H1 (cell line): ENCODE results near the gene GPR162. TPM values are rescaled to one million over a fixed set of nuclear protein-coding genes. Genes with fewer than 3 reads are reported as not detected.

Experiments
- CTCF ChIA-PET: fragments of 300-600 bp; sonication (Branson Sonifier 250); formaldehyde crosslinking; loops from one replicate; lab custom pipeline; 2021; ENCODE audit not compliant: partially characterized antibody; lab: Charles Lee
- POLR2A ChIA-PET: fragments of 300-600 bp; sonication (Branson Sonifier 250); formaldehyde crosslinking; loops from one replicate; lab custom pipeline; 2021; ENCODE audit warnings: inconsistent platforms; ENCODE audit not compliant: partially characterized antibody; lab: Charles Lee
- DNase-seq, 2 experiments: peaks; one replicate each; pipeline versions ENCODE4 v3.0.0 to v3.0.0-alpha.2; 2010 to 2022; ENCODE audit warnings: low spot score in 2 of 2, low read depth in 1 of 2, mixed read lengths in 1 of 2
- FAIRE-seq: peaks from 2 replicates; lab custom pipeline; 2011; peaks lifted over from hg19 to GRCh38; lab: Jason Lieb, UNC
- H2AFZ ChIP-seq: 2 replicates; pipeline ENCODE4 v1.8.1; 2012; ENCODE audit warnings: low read length, inconsistent platforms
- H2AK5ac ChIP-seq: 2 replicates; pipeline ENCODE4 v1.6.1; 2013; ENCODE audit warnings: low read depth, low read length
- H2BK120ac ChIP-seq: replicated peaks from 2 replicates; pipeline ENCODE3; 2013; ENCODE audit warnings: low read depth, low read length, inconsistent platforms
- H2BK12ac ChIP-seq: 2 replicates; pipeline ENCODE4 v1.6.1; 2013; ENCODE audit warnings: low read depth, low read length
- H2BK15ac ChIP-seq: 2 replicates; pipeline ENCODE4 v1.6.1; 2013; ENCODE audit warnings: low read length
- H2BK20ac ChIP-seq: 2 replicates; pipeline ENCODE4 v1.6.1; 2013; ENCODE audit warnings: low read length
- H2BK5ac ChIP-seq: 2 replicates; pipeline ENCODE4 v1.6.1; 2013; ENCODE audit warnings: low read depth, low read length
- H3K14ac ChIP-seq: 2 replicates; pipeline ENCODE4 v1.6.1; 2013; ENCODE audit warnings: inconsistent platforms; ENCODE audit not compliant: insufficient read length
- H3K18ac ChIP-seq: 2 replicates; pipeline ENCODE4 v1.6.1; 2013; ENCODE audit warnings: low read length; ENCODE audit errors: extremely low read depth
- H3K23ac ChIP-seq: 2 replicates; pipeline ENCODE4 v1.6.1; 2013; ENCODE audit warnings: inconsistent platforms; ENCODE audit not compliant: insufficient read length
- H3K23me2 ChIP-seq: 2 replicates; pipeline ENCODE4 v1.6.1; 2013; ENCODE audit warnings: low read depth, low read length
- H3K27ac ChIP-seq: 2 replicates; pipeline ENCODE4 v1.6.1; 2011; ENCODE audit warnings: low read depth, low read length, inconsistent platforms
- H3K27me3 ChIP-seq, 4 experiments: replicated peaks in 1 of 4; 1 replicate in 1 of 4; 2 replicates in 3 of 4; pipeline versions ENCODE4 v1.6.1 to v1.8.1; 2011 to 2013; ENCODE audit warnings: low read length in 3 of 4, mild to moderate bottlenecking in 3 of 4, inconsistent platforms in 2 of 4, mixed read lengths in 2 of 4, moderate library complexity in 1 of 4; ENCODE audit not compliant: control insufficient read depth in 3 of 4, insufficient read depth in 3 of 4; ENCODE audit errors: extremely low read depth in 1 of 4
- H3K36me3 ChIP-seq, 4 experiments: 2 replicates each; pipeline versions ENCODE4 v1.6.1 to v1.8.1; 2011 to 2013; ENCODE audit warnings: mild to moderate bottlenecking in 4 of 4, low read length in 3 of 4, moderate library complexity in 2 of 4, control low read depth in 1 of 4, inconsistent platforms in 1 of 4; ENCODE audit not compliant: insufficient read depth in 4 of 4, control insufficient read depth in 2 of 4
- H3K4ac ChIP-seq: replicated peaks from 2 replicates; pipeline ENCODE3; 2013; ENCODE audit warnings: low read length, low read depth, mixed read lengths, inconsistent platforms; ENCODE audit not compliant: insufficient read length
- H3K4me1 ChIP-seq, 4 experiments: replicated peaks in 1 of 4; 1 replicate in 1 of 4; 2 replicates in 3 of 4; pipeline versions ENCODE4 v1.6.1 to v1.8.1; 2011 to 2013; ENCODE audit warnings: low read length in 3 of 4, inconsistent platforms in 2 of 4, mixed read lengths in 1 of 4; ENCODE audit not compliant: insufficient read depth in 4 of 4, control insufficient read depth in 3 of 4
- H3K4me2 ChIP-seq, 2 experiments: 2 replicates each; pipeline versions ENCODE4 v1.6.1 to v1.8.1; 2011 to 2013; ENCODE audit warnings: low read depth in 2 of 2, low read length in 2 of 2, control low read depth in 1 of 2, inconsistent platforms in 1 of 2, mild to moderate bottlenecking in 1 of 2; ENCODE audit not compliant: insufficient read depth in 1 of 2
- H3K4me3 ChIP-seq, 4 experiments: fragments of 200-600, 300-600 bp in 1 of 4; sonication (generic), shearing (Covaris generic), sonication (Bioruptor Twin) in 1 of 4; 2 replicates each; pipeline versions ENCODE4 v1.5.1 to v1.8.1; 2011 to 2016; ENCODE audit warnings: low read length in 4 of 4, low read depth in 3 of 4, control low read depth in 2 of 4, inconsistent platforms in 2 of 4, mild to moderate bottlenecking in 2 of 4, mixed read lengths in 1 of 4, moderate library complexity in 1 of 4; ENCODE audit not compliant: insufficient read depth in 2 of 4; ENCODE audit errors: extremely low read depth in 1 of 4
- H3K56ac ChIP-seq: replicated peaks from 2 replicates; pipeline ENCODE3; 2013; ENCODE audit warnings: low read depth, mild to moderate bottlenecking, mixed read lengths, low read length, inconsistent platforms; ENCODE audit not compliant: insufficient read length
- H3K79me1 ChIP-seq: 2 replicates; pipeline ENCODE4 v1.6.1; 2013; ENCODE audit warnings: low read depth, low read length, control low read depth
- H3K79me2 ChIP-seq, 2 experiments: 2 replicates each; pipeline versions ENCODE4 v1.6.1 to v1.8.1; 2012 to 2013; ENCODE audit warnings: low read length in 2 of 2, mild to moderate bottlenecking in 2 of 2, inconsistent platforms in 1 of 2; ENCODE audit not compliant: insufficient read depth in 2 of 2, control insufficient read depth in 1 of 2
- H3K9ac ChIP-seq, 4 experiments: replicated peaks in 1 of 4; 1 replicate in 1 of 4; 2 replicates in 3 of 4; pipeline versions ENCODE4 v1.6.1 to v1.8.1; 2011 to 2013; ENCODE audit warnings: low read depth in 3 of 4, low read length in 3 of 4, control low read depth in 2 of 4, mild to moderate bottlenecking in 2 of 4, moderate library complexity in 2 of 4, inconsistent platforms in 1 of 4; ENCODE audit errors: extremely low read depth in 1 of 4
- H3K9me3 ChIP-seq, 2 experiments: 2 replicates each; pipeline versions ENCODE4 v1.6.1 to v1.8.1; 2012 to 2013; ENCODE audit warnings: mild to moderate bottlenecking in 2 of 2, moderate library complexity in 2 of 2, control low read depth in 1 of 2, inconsistent platforms in 1 of 2, low read depth in 1 of 2, low read length in 1 of 2, mixed read lengths in 1 of 2; ENCODE audit not compliant: insufficient read depth in 2 of 2
- H4K20me1 ChIP-seq, 2 experiments: replicated peaks in 1 of 2; 2 replicates each; pipeline versions ENCODE3 to v1.8.1; 2011 to 2013; ENCODE audit warnings: inconsistent platforms in 2 of 2, low read length in 2 of 2, mild to moderate bottlenecking in 1 of 2; ENCODE audit not compliant: insufficient read depth in 2 of 2, control insufficient read depth in 1 of 2
- H4K5ac ChIP-seq: 2 replicates; pipeline ENCODE4 v1.6.1; 2013; ENCODE audit warnings: low read length, low read depth, mixed read lengths, inconsistent platforms; ENCODE audit not compliant: insufficient read length
- H4K8ac ChIP-seq: 2 replicates; pipeline ENCODE4 v1.8.0; 2013; ENCODE audit warnings: mild to moderate bottlenecking, moderate library complexity, low read length, inconsistent platforms; ENCODE audit not compliant: insufficient read depth; ENCODE audit errors: extremely low read depth
- H4K91ac ChIP-seq: replicated peaks from 2 replicates; pipeline ENCODE3; 2013; ENCODE audit warnings: low read length, mixed read lengths, inconsistent platforms; ENCODE audit not compliant: insufficient read length
- ATF3 ChIP-seq: IDR thresholded peaks from 2 replicates; pipeline ENCODE4 v1.6.1; 2011; ENCODE audit warnings: low read depth, mild to moderate bottlenecking, low read length; ENCODE audit not compliant: insufficient read depth
- BACH1 ChIP-seq: IDR thresholded peaks from 2 replicates; pipeline ENCODE4 v1.6.1; 2012; ENCODE audit warnings: low read length, improper control_type of control experiment
- CHD2 ChIP-seq: IDR thresholded peaks from 2 replicates; pipeline ENCODE4 v1.6.1; 2012; ENCODE audit warnings: low read length, improper control_type of control experiment
- NRF1 ChIP-seq: IDR thresholded peaks from 2 replicates; pipeline ENCODE4 v1.6.1; 2011; ENCODE audit warnings: mild to moderate bottlenecking, low read depth, low read length, improper control_type of control experiment
- SRF ChIP-seq: IDR thresholded peaks from 2 replicates; pipeline ENCODE4 v1.6.1; 2011; ENCODE audit warnings: mild to moderate bottlenecking, low read depth, low read length, moderate library complexity
- WGBS, 2 experiments: shearing (Covaris generic) in 1 of 2; methylation state at CpG; one replicate each; pipeline versions ENCODE4 v1.1.6 to v1.1.7; 2013 to 2015; ENCODE audit warnings: low lambda C conversion rate in 2 of 2, mixed read lengths in 2 of 2, inconsistent platforms in 1 of 2, low coverage in 1 of 2, missing lambda C conversion rate in 1 of 2; ENCODE audit not compliant: insufficient replicate concordance in 2 of 2, insufficient coverage in 1 of 2, insufficient read length in 1 of 2; ENCODE audit errors: extremely low coverage in 1 of 2, missing lambda C conversion rate in 1 of 2; 5-methylcytosine and 5-hydroxymethylcytosine counted together
- polyA plus RNA-seq, 7 experiments: library from polyadenylated mRNA; depleted of rRNA in 3 of 7; stranded (reverse) in 5 of 7; unstranded in 2 of 7; fragments of >200 nt in 5 of 7; fragments of 200-250 nt in 2 of 7; gene quantifications; 1 replicate in 5 of 7; 2 replicates in 1 of 7; 4 replicates in 1 of 7; pipeline versions ENCODE4 v1.2.1 to v1.2.3, GENCODE V29; 2011 to 2013; ENCODE audit warnings: missing spikeins in 2 of 7, mixed read lengths in 2 of 7
- total RNA-seq: library from RNA; stranded (reverse); fragmentation: NEBNext Ultra II Directional; extraction: Animal tissue kit (Norgen Biotek cat#: 25700); gene quantifications from 2 replicates; pipeline ENCODE4 v1.2.1, GENCODE V29; 2021

GPR162 gene
- total and polyA plus RNA-seq, 2 of the 8 experiments (the other 6 are each of a cell fraction or from before 2014, with no cell fraction given): 7.3 to 8.8 TPM

GRCh38 chr12:6792522-6793201 lies 29.0 kb upstream of the GPR162 start:
- H3K56ac ChIP-seq: no peak overlapping the region
- FAIRE-seq (no peak), DNase-seq (no peak)
- no peaks in the 10 kb centered on the region for H3K9me3 ChIP-seq
- peak overlapping the region; percentile 63 for H4K8ac ChIP-seq
- H3K18ac ChIP-seq: no peak overlapping the region
- H2BK12ac ChIP-seq: no peak overlapping the region
- WGBS, 2 experiments: 74% methylated on average over 12 of the region's 12 CpGs; no CpG with 5 or more reads in 1 of the 2 experiments
- ChIA-PET POLR2A (interaction anchor here (1.0 to 3.1 kb wide), 6 partner anchors 10 to 77 kb away, joined by 3 to 10 read pairs (median 7); partner anchors contain the start of gene GPR162), CTCF (interaction anchor here (0.8 to 29.6 kb wide), 9 partner anchors 10 to 39 kb away, joined by 3 to 532 read pairs (median 7); partner anchors contain the start of genes GNB3, GPR162, MLF2 and P3H3)
- H2BK120ac ChIP-seq: no peak overlapping the region
- no peak overlapping the region for H3K23ac ChIP-seq
- no peaks in the 10 kb centered on the region for H4K20me1 ChIP-seq
- 0 out of 7 replicates have a peak, but pooled peaks cover 0 to 3% (median 0%) of the 10 kb centered on the region in 4 experiments for H3K27me3 ChIP-seq
- H2BK15ac ChIP-seq: peak overlapping the region; percentile 72; the same call in 1 of the 2 replicates
- H3K27ac ChIP-seq: no peak overlapping the region
- H2BK5ac ChIP-seq: 0 out of 2 replicates have a peak overlapping the region, but pooled peaks have one; percentile 56
- H4K91ac ChIP-seq: no peak overlapping the region
- H4K5ac ChIP-seq: no peak overlapping the region
- H2BK20ac ChIP-seq: no peak overlapping the region
- H3K9ac ChIP-seq: 0 out of 7 replicates have a peak overlapping the region, but pooled peaks of 1 of the 4 experiments have one; percentile 15
- H3K4ac ChIP-seq: peak overlapping the region; percentile 1
- no peak overlapping the region for H2AK5ac ChIP-seq
- H3K79me2 ChIP-seq: no peaks in the 10 kb centered on the region
- peaks cover 0 to 9% (median under 1%) of the 10 kb centered on the region in 4 experiments; a peak in 3 of 7 replicates for H3K4me1 ChIP-seq
- no peaks in the 10 kb centered on the region for H3K36me3 ChIP-seq
- H3K14ac ChIP-seq: no peak overlapping the region
- no peaks in the 10 kb centered on the region for H3K23me2 ChIP-seq
- no peak overlapping the region for H2AFZ ChIP-seq
- no peak overlapping the region for H3K4me2 ChIP-seq
- H3K4me3 ChIP-seq: no peak overlapping the region
- no peaks in the 10 kb centered on the region for H3K79me1 ChIP-seq
- TF ChIP-seq NRF1 (no peak), CHD2 (no peak), BACH1 (no peak), ATF3 (no peak), SRF (no peak)
